Limb (tissue), 2 donors: ENCODE results near the gene CAPRIN1.
"Not testable (repeated sequence)": the region's sequence is repeated elsewhere in the genome, so short reads cannot be mapped to it uniquely, and the experiment has no call there.

Experiments
- DNase-seq, 2 donors: peaks; one replicate each; pipeline ENCODE4 v3.0.0-alpha.2; 2016; ENCODE audit errors: extremely low spot score in 2 of 2

The CAPRIN1 gene

GRCh38 chr11:34086554-34087283 is 35.2 kb downstream of the CAPRIN1 start:
- no peak for DNase-seq

GRCh38 chr11:34091825-34092224 is 40.3 kb downstream of the CAPRIN1 start:
- no peak for DNase-seq

GRCh38 chr11:34094900-34095299 is 43.4 kb downstream of the CAPRIN1 start:
- DNase-seq = not testable (repeated sequence)

GRCh38 chr11:34098813-34099212 is 47.3 kb downstream of the CAPRIN1 start:
- no peak for DNase-seq

DNA sequence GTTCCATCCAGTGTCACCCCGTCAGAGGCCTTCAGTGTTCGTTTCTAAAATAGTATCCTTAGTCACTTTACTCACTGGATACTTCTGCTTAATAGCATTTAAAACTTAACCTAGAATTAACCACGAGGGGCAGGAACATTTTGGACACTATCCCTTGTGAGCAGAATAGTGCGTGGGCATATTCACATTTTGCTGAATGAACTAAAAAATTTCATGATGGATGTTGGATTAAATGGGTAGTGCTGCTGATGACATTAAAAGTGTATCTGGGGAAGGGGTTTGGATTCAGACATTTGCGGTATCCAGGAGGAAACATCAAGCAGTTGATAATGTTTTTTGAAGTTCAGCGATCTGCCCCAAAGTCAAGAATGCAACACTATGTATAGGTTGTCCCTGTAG is 53.1 kb downstream of the CAPRIN1 start:
- no peak for DNase-seq

DNA sequence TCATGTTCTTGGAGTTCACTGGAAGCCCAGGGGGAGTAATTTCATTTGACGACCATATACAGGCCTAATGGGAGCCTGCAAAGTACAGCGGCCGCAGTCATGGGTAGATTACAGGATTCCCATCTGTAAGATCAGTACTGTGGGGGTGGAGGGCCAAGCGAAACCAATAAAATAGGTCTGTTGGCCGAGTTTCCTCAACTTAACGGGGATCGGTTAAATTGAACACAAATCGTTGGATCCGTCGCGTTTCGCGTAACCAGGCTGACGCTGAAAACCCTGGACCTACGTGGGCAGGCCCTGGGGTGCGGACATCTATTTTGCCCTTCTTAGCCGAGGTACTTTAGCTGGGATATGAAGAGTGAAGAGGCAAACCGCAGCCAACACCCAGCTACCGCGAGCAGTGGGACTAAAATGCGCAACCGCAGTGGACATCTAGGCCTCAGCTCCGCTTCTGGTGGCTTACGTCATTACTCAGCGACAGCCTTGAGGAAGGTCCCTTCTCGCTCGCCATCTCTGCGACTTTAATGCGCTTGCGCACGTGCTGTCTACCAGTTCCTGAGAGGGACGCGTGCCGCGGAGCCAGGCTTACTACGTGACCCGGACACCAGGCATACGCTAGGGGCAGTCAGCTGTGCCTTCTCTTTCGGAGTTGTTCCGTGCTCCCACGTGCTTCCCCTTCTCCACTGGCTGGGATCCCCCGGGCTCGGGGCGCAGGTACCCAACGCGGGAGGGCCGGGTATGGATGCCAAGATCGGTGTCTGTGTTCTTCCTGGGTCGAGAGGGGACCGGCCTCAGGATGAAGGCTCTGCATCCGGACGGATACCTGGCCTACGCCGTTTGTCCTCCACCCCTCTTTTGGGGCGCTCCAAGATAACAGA is 53.8 kb downstream of the CAPRIN1 start, which contains the start of gene NAT10:
Gene NAT10, plus strand, starts transcription at position 551 of the 878 bp plus-strand sequence. CDS start 2,597 bp downstream, outside the sequence.
- DNase-seq = peak; percentile 97 to 98

DNA sequence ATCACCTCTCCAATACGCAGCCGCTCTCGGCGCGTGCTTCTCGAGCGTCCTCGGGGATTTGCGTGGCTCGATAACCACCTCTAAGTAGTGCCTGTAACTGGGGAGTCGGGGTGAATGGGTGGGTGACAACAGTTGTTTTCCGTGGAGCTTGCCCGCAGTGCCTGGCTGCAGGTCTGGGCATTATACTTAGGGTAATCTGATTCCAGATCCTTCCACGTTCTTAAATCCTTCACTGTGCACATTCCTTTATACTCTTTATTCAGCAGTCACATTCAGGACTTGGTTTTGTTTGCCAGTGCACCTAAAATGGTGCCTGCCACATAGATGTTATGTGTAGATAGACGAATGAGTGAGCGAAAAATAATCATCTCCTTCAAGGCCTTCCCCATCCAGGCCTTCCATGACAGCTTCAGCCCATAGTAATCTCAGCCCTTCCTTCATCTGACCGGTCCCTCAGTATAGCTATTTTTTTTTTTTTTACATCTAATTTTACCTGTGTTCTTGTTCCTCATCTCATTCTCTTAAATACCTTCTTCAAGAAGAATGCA is 54.5 kb downstream of the CAPRIN1 start:
- no peak for DNase-seq

DNA sequence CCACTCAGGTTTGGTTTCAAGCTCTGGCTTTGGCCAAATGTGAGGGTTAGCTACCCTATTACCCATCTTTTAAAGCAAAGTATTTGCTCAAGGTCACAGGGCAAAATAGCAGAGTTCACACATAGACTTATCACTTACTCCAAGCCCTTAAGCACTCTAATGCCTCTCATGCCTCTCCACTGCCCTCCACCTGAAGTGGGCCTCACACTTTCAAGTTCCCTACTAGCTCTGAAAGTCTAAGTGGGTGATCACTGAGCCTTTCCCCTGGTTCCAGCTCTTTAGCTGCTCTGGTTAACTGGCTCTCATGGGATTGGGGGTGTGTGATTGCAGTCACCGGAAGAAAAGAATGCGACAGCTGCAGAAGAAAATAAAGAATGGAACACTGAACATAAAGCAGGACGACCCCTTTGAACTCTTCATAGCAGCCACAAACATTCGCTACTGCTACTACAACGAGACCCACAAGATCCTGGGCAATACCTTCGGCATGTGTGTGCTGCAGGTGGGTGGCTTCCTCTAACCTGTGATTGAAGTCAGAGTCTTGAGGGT is 60.3 kb downstream of the CAPRIN1 start:
- DNase-seq = no peak

DNA sequence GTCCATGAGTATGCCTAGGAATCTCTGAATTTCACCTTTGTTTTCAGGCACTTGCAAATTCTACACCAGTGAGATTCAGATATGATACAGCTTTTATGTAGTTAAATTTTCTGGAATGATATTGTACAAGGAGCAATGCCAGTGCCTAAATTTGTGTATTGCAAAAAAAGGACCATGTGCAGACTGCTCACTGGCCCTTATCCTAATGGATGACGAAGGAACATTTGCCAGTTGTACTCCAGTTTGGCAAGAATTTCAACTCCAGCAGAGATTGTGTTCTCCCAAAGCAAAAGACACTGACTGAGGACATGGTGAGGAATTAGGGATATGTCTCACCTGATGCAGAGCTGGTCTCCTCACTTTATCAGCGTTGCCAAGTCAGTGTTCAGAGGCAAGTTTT is 62.5 kb downstream of the CAPRIN1 start:
- no peak for DNase-seq

DNA sequence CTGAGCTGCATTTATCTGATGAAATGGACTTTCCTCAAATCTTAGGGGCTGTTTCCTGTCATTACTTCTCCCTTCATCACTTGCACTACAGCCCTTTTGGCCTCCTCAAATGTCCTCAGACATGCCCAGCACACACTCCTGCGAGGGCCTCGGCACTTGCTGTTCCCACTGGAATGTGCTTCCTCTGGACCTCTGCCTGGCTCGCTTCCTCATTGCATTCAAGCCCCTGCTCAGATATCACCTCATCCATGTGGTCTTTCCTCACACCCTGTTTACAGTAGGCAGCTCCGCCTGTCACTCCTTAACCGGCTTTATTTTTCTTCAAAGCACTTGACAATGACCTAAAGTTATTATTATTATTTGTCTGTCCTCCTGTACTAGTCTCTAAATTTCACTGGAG is 62.9 kb downstream of the CAPRIN1 start:
- DNase-seq = no peak

GRCh38 chr11:34120651-34121050 is 69.1 kb downstream of the CAPRIN1 start:
- no peak for DNase-seq

GRCh38 chr11:34124885-34125668 is 73.5 kb downstream of the CAPRIN1 start:
- DNase-seq = no peak

- no peak for DNase-seq
These were observed 75.7 kb downstream of the CAPRIN1 start for GRCh38 chr11:34126959-34127848.

- no peak for DNase-seq
These were observed 77.3 kb downstream of the CAPRIN1 start for GRCh38 chr11:34128824-34129223.

GRCh38 chr11:34132261-34132965 is 80.9 kb downstream of the CAPRIN1 start:
- DNase-seq = no peak

DNA sequence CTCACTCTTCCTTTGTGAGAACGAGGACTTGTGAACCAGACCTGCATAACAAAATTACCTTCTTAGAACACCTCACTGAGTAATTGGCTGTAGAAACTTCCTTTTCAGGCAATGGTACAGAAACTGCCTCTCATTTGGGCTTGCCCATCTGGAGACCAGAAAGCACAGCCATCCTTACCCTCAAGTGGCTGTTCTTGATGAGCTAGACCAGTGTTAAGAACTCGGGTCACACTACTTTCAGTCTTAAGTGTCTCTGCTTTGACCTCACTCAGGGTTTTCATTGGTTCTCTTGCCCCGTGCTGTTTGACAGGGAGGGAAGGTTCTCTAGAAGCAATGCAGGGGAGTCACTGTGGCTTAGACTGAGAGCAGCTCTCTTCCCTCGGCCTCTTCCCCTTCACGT is 83.2 kb downstream of the CAPRIN1 start:
- DNase-seq = no peak

GRCh38 chr11:34135439-34135838 is 83.9 kb downstream of the CAPRIN1 start:
- DNase-seq = no peak

DNA sequence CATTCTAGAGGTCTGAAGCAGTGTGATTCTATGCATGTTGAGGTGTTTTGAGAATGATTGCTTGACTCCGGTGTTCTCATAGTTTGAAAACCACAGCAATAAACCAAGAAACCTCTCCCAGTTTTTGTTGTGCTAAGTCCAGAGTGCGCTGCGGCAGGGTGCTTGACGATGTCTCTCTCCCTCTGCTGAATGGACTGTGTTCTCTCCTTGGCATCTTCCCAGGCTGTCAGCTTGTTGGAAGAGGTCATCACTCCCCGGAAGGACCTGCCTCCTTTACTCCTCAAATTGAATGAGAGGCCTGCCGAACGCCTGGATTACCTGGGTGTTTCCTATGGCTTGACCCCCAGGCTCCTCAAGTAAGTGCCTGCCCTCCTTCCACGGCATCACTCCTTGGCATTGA is 84.9 kb downstream of the CAPRIN1 start:
- no peak for DNase-seq

DNA sequence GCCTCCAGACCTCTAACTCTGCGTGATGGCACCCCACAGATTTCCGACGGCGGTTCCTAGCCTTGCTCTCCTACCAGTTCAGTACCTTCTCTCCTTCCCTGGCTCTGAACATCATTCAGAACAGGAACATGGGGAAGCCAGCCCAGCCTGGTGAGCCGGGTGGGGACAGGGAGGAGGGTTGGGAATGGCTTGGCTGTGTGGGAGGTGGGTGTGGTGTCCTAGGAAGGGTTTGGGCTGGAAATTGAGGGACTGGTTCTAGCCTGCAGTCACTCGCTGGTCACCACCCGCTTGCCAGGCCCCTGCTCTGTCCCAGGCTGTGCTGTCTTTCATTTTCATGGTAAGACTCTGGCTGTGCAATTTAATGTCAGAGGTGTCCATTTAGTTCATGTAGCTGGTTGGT is 87.8 kb downstream of the CAPRIN1 start:
- no peak for DNase-seq

DNA sequence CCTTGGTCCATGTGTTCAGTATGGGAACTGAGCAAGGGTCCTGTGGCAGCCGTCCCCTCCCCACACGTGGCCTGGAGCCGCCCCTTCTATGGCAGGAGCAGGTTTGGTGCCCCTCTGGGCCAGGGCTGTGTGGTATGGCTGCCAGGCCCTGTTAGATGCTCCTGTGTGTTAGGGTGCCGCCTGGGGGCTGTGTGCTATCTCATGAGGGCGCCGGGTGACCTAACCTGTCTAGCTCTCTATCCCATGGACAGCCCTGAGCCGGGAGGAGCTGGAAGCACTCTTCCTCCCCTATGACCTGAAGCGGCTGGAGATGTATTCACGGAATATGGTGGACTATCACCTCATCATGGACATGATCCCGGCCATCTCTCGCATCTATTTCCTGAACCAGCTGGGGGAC is 88.6 kb downstream of the CAPRIN1 start:
- DNase-seq = no peak
